CD4-positive, alpha-beta T cell treated with Interferon alpha-2 for 1 hour (primary cell): ENCODE measurements around the gene NCCRP1.

Experiments
- DNase-seq, 2 donors: peaks; one replicate each; pipeline ENCODE4 v3.0.0-alpha.2; 2020 to 2022

Gene NCCRP1

GRCh38 chr19:39196860-39197562 is at the start of gene NCCRP1:
TSS of gene NCCRP1 (plus strand) at chr19:39196964. CDS start at chr19:39196983, 19 bp downstream.
- DNase-seq = no peak

GRCh38 chr19:39147480-39147879 is 49.3 kb upstream of the NCCRP1 start:
- DNase-seq = no peak

- no peak for DNase-seq
Measured at GRCh38 chr19:39148939-39149529, 47.7 kb upstream of the NCCRP1 start.

- DNase-seq = no peak
Measured at GRCh38 chr19:39150235-39150634, 46.5 kb upstream of the NCCRP1 start.

- no peak for DNase-seq
Measured at GRCh38 chr19:39150807-39151600, 45.8 kb upstream of the NCCRP1 start.

- DNase-seq = no peak
Measured at GRCh38 chr19:39152066-39152465, 44.7 kb upstream of the NCCRP1 start.

- no peak for DNase-seq
Measured at GRCh38 chr19:39154100-39154628, 42.6 kb upstream of the NCCRP1 start.

GRCh38 chr19:39154629-39155100 is 42.1 kb upstream of the NCCRP1 start:
- DNase-seq = no peak

GRCh38 chr19:39155114-39155700 is 41.6 kb upstream of the NCCRP1 start:
- no peak for DNase-seq

GRCh38 chr19:39155741-39156140 is 41.0 kb upstream of the NCCRP1 start:
- no peak for DNase-seq

GRCh38 chr19:39156326-39157230 is 40.2 kb upstream of the NCCRP1 start:
- no peak for DNase-seq

GRCh38 chr19:39157275-39157996 is 39.3 kb upstream of the NCCRP1 start:
- DNase-seq = no peak

GRCh38 chr19:39157997-39158389 is 38.8 kb upstream of the NCCRP1 start:
- DNase-seq = no peak

GRCh38 chr19:39158646-39159260 is 38.0 kb upstream of the NCCRP1 start:
- DNase-seq = no peak

GRCh38 chr19:39160523-39160861 is 36.3 kb upstream of the NCCRP1 start:
- DNase-seq = no peak

GRCh38 chr19:39160889-39161672 is 35.7 kb upstream of the NCCRP1 start:
- DNase-seq = no peak

GRCh38 chr19:39162441-39163043 is 34.2 kb upstream of the NCCRP1 start:
- DNase-seq = no peak

GRCh38 chr19:39163621-39164020 is 33.1 kb upstream of the NCCRP1 start:
- DNase-seq = no peak

- DNase-seq = no peak
Measured at GRCh38 chr19:39164289-39164688, 32.5 kb upstream of the NCCRP1 start.

GRCh38 chr19:39165857-39166256 is 30.9 kb upstream of the NCCRP1 start:
- DNase-seq = no peak
